GM10248 (cell line): ENCODE results near the gene CFAP61.

Experiments
- CTCF ChIA-PET: fragments of 300-600 bp; sonication (Branson Sonifier 250); formaldehyde crosslinking; extraction: SDS; loops from one replicate; lab custom pipeline; 2021; ENCODE audit warnings: antibody characterized with exemption; lab: Yijun Ruan, JAX
- POLR2A ChIA-PET: fragments of 350-650 bp; sonication (Branson Sonifier 250); formaldehyde crosslinking; extraction: SDS; loops from one replicate; lab custom pipeline; 2020; ENCODE audit warnings: antibody characterized with exemption; lab: Yijun Ruan, JAX
- DNase-seq: peaks from one replicate; pipeline ENCODE4 v3.0.0; 2012; ENCODE audit errors: extremely low spot score
- CTCF ChIP-seq: IDR thresholded peaks from 2 replicates; pipeline ENCODE4 v1.5.1; 2012; ENCODE audit warnings: mild to moderate bottlenecking, low read depth; ENCODE audit errors: extremely low read depth, missing control alignments, control extremely low read depth

Gene CFAP61

GRCh38 chr20:20369250-20370093 lies 317.1 kb downstream of the CFAP61 start:
- CTCF ChIA-PET = interaction anchor here (1.2 to 2.4 kb wide), 4 partner anchors 8 to 82 kb away, joined by 4 to 6 read pairs (median 4); no protein-coding TSS in a partner anchor
- POLR2A ChIA-PET = no interaction called here
- no peak for TF ChIP-seq CTCF
- no peak for DNase-seq

- POLR2A ChIA-PET = no interaction called here
- CTCF ChIA-PET = interaction anchor here (1.0 to 2.4 kb wide), 3 partner anchors 9 to 17 kb away, joined by 5 to 6 read pairs (median 5); no protein-coding TSS in a partner anchor
- DNase-seq = no peak
- no peak for TF ChIP-seq CTCF
These were observed 317.8 kb downstream of the CFAP61 start for GRCh38 chr20:20370094-20370575.

GRCh38 chr20:20371083-20371482 lies 318.8 kb downstream of the CFAP61 start:
- POLR2A ChIA-PET = no interaction called here
- CTCF ChIA-PET = interaction anchor here (1.0 to 2.4 kb wide), 4 partner anchors 10 to 20 kb away, joined by 3 to 6 read pairs (median 5); no protein-coding TSS in a partner anchor
- TF ChIP-seq CTCF = no peak
- no peak for DNase-seq

- CTCF ChIA-PET = interaction anchor here (1.0 to 2.4 kb wide), 3 partner anchors 10 to 85 kb away, joined by 3 to 6 read pairs (median 3); no protein-coding TSS in a partner anchor
- POLR2A ChIA-PET = interaction anchor here (0.7 kb wide), 1 partner anchor 232 kb away, joined by 3 read pairs; no protein-coding TSS in a partner anchor
- DNase-seq = no peak
- no peak for TF ChIP-seq CTCF
These were observed 319.3 kb downstream of the CFAP61 start for GRCh38 chr20:20371681-20372080.

- CTCF ChIA-PET = no interaction called here
- POLR2A ChIA-PET = no interaction called here
- no peak for DNase-seq
- TF ChIP-seq CTCF = no peak
These were observed 320.8 kb downstream of the CFAP61 start for GRCh38 chr20:20373091-20373571.

GRCh38 chr20:20375862-20376261 lies 323.5 kb downstream of the CFAP61 start:
- DNase-seq = no peak
- TF ChIP-seq CTCF = no peak
- ChIA-PET POLR2A (no interaction called here), CTCF (no interaction called here)
